GM21576 (cell line): Measurements from ENCODE around the gene IMP3.
"Not testable (repeated sequence)": the region's sequence is repeated elsewhere in the genome, so short reads cannot be mapped to it uniquely, and the experiment has no call there.

Experiments used
- ATAC-seq: cut with Tn5 transposase; IDR thresholded peaks from one replicate; pipeline ENCODE4 v1.9.1; 2021; ENCODE audit warnings: mild to moderate bottlenecking, moderate library complexity; ENCODE audit not compliant: unreplicated experiment

The IMP3 gene

DNA sequence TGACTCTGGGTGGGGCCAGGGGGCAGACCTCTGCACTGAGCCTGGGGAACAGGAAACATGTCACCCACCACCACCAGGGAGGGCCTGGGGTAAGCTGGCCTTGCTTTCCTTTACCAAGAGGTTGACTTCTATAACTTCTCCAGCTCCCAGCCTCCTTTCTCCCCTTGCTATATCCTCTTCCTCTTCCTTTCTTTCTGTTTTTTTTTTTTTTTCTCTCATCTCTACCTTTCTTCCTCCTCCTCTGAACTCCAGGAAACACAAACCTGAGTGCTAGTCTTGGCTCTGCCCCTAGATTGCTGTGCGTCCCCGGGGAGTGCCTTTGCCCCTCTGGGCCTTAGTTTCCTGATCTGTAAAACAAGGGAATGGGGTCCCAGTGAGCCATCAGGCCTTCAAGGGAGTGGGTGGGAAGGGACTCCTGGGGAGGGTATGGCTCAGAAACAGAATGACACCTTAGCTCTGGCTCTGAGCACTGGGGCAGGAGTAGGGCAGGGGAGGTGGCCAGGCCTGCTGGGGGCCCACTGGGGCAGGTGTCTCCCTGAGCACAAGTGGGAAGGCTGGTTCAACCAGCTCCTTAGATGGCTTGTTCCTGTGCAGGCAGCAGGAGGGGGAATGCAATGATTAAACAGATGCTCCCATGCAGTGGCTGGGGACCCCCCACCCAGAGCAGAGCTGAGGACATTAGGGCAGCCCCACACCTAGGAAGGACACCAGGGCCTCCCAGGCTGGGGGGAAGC, 12.0 kb upstream of the IMP3 start:
- no peak for ATAC-seq

DNA sequence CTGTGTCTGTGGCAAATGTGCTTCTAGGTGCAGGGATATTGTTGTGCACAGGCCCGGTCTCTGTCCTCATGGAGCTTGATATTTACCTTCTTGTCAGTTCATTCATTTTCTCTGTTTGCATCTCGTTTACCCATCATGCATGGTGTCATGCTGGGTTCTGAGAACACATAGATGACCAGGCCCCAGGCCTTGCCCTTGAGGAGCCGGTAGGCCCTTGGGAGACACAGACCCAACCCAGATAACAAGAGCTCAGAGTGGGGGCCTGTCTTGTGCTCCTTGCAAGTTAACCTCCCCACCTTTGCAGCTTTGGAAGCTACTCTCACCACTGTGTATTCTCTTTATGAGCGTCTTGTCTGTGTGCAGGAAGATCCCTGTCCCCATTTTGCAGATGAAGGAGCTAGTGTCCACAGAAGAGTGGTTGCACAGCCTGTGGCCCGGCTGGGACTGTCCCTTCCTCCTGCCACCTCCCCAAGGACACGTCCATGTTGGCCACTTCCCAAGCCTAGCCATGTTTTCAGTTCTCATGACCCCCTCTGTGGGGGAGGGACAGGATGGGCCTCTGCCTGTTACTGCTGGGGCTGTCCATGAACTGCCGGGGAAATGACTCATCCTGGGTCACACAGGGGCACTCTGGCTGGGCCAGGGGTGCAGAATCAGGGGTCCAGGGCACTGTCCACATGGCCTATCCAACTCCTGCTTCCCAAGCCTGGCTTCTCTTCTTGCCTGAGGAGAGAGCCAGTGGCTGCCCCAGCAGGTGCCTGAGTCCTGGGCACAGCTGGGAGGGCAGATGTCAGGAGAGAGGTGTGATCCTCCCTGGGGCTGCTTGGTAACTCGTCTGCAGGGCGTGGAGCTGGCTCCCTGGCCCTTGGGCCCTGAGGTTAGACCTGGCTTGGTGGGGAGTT, 11.1 kb upstream of the IMP3 start:
- no peak for ATAC-seq

GRCh38 chr15:75649848-75650247, 9.8 kb upstream of the IMP3 start:
- ATAC-seq = no peak

GRCh38 chr15:75649045-75649761, 9.2 kb upstream of the IMP3 start:
- ATAC-seq = no peak

- no peak for ATAC-seq
Observed at GRCh38 chr15:75648156-75649000, 8.4 kb upstream of the IMP3 start.

DNA sequence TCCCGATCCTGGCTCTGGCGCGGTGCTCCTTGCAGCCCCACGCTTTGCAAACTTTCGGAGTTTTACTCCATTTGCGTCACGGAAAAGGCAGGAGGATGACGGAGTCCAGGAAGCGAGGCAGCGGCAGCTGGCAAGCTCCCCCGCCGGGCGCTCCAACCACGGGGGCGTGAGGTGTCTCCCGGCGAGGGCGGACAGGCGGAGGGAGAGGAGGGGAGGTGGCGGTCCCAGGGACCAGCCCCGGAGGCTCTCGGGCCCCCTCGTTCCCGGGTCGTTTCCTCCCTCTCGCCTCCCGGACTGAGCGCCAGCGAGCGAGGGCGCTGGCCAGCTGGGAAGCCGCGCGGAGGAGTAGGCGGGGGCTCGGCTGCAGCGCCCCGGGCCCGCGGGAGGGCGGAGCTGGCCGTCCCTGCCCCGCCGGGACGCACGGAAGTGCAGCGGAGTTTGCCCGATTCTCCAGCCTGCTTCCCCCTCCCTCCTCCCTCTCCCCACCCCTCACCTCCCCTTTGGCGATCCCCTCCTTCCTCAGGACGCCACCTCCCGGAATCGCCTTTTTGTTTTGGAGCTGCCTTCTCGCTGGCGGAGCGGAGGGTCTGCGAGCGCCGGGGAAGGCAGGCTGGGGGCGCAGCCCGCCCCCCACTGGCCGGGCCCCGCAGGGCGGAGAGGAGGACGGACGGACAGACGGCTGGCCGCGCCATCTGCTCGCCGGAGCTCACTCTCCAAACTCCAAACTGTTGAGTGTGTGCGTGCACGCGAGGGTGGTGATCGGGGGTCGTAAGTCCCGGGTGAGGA, 7.5 kb upstream of the IMP3 start, which contains the start of gene SNX33:
Gene SNX33, plus strand, starts transcription at position 543 of the 786 bp plus-strand sequence. CDS start 1,191 bp downstream, outside the sequence.
- ATAC-seq = no peak

GRCh38 chr15:75646944-75647364, 6.9 kb upstream of the IMP3 start:
- ATAC-seq = no peak

GRCh38 chr15:75646112-75646943, 6.3 kb upstream of the IMP3 start:
- no peak for ATAC-seq

DNA sequence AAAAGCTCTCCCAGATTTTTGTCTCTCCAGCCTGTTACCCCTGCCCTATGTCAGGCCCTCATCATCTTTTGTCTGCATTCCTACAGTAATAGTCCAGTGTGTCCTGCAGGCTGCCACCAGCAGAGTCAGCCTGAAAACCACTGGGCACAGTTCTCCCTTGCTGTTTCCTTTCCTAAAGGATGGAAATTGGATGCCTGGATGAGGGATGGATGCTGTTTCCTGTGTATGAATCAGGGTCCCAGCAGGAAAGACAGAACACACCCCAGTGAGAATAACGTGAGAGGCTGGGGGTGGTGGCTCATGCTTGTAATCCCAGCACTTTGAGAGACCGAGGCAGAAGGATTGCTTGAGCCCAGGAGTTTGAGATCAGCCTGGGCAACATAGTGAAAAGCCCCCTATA, 4.4 kb upstream of the IMP3 start:
- no peak for ATAC-seq

DNA sequence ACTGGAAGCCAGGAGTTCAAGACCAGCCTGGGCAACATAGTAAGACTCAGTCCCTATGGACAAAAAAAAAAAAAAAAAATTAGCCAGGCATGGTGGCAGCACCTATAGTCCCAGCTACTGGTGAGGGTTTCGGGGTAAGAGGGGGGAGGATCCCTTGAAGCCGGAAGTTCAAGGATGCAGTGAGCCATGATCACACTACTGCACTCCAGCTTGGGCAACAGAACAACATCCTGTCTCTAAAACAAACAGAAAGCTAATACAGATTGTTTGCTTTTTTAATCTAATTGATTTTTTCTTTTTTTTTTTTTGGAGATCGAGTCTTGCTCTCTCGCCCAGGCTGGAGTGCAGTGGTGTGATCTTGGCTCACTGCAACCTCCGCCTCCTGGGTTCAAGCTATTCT, 1.6 kb upstream of the IMP3 start:
- ATAC-seq = no peak

DNA sequence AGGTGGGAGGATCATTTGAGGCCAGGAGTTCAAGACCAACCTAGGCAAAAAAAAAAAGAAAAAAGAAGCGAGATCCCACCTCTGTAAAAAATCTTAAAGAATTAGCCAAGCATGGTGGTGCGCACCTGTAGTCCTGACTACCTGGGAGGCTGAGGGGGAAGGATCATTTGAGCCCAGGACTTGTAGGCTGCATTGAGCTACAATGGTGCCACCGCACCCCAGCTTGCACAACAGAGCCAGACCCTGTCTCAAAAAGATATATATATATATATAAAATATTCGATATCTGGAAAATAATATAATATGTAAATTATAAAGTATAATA, 1.1 kb upstream of the IMP3 start:
- no peak for ATAC-seq

- ATAC-seq = peak; percentile 25
Observed at GRCh38 chr15:75640483-75641178, 607 bp upstream of the IMP3 start.

- no peak for ATAC-seq
Observed at GRCh38 chr15:75639191-75639708, 774 bp downstream of the IMP3 start.

DNA sequence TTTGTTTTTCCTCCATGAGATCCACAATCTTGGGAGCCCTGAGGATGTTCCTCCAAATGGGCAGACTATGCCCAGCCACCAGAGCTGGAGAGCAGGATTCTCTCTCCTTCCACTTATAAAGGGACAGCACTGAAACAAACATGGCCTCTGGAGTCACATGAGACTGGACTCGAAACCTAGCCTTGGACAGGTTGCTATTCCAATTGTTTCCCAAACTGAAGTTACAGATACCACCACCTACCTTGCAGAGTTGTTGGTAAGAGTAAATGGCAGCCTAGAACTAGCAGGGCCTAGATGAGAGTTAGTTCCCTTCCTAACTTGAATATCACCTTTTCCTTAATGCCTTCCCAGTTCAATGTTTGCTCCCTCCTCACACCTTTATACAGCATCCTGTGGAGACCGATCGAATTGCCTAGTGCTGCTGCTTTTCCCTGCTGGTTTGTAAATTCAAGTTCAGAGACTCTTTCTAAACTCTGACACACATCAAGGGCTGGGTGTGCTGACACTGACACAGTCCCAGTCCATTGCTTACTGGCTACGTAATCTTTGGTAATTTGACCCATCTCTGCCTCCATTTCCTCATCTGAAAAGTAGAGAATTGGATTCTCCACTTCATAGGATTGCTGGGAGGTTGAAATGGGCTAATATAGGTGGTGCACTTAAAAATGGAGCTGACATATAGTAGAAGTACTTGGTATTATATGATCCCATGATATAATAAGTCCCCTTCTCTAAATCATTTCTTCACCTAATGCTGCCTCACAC, 2.6 kb downstream of the IMP3 start:
- no peak for ATAC-seq

DNA sequence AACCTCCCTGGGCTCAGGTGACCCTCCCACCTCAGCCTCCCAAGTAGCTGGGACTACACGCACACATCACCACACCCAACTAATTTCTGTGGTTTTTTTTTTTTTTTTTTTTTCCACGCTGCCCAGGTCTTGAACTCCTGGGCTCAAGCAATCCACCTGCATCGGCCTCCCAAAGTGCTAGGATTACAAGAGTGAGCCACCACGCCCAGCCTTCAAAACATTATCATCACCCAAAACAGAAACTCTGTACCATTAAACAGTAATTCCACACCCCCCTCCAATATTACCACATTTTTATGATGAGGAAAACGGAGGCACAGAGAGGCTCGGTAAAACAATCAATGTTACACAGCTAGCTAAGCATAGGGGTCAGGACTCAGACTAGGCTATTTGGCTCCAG, 4.0 kb downstream of the IMP3 start:
- ATAC-seq = no peak

- ATAC-seq = not testable (repeated sequence)
Observed at GRCh38 chr15:75633922-75634321, 6.1 kb downstream of the IMP3 start.

- no peak for ATAC-seq
Observed at GRCh38 chr15:75631935-75632334, 8.1 kb downstream of the IMP3 start.
